Left cardiac atrium (tissue), 4 donors: ENCODE data around the gene TEX30. TPM values are rescaled to one million over a fixed set of nuclear protein-coding genes. Genes with fewer than 3 reads are reported as not detected.
"Not testable (repeated sequence)": the region's sequence is repeated elsewhere in the genome, so short reads cannot be mapped to it uniquely, and the experiment has no call there.

Source experiments
- ATAC-seq, 2 donors: fragments of 200-7000 bp; cut with Tn5 transposase; one replicate each; pipeline ENCODE4 v1.9.1; 2020; ENCODE audit warnings: mild to moderate bottlenecking in 2 of 2, moderate library complexity in 2 of 2
- DNase-seq: peaks from one replicate; pipeline ENCODE4 v3.0.0-alpha.2; 2020
- intact Hi-C, 2 donors: fragments of 100-400 bp; cut with DNase I; formaldehyde crosslinking; loops; one replicate each; pipeline versions ENCODE4 v1.14.1 to v1.15.1; 2022 to 2023
- total RNA-seq, 2 donors: library from RNA; stranded (reverse); fragmentation: NEBNext Ultra II Directional; extraction: Animal tissue kit (Norgen Biotek cat#: 25700); gene quantifications; one replicate each; pipeline ENCODE4 v1.2.1, GENCODE V29; 2021
- donor health status: DM: no; HTN: yes; CAD: no.
- donor health status: DM: no; HTN: yes; CAD: no; lungs with severe emphysema.
- donor health status: DM: yes; HTN: yes; CAD: no.
- donor health status: Dilated cardiomyopathy.

TEX30 gene
- total RNA-seq, 2 donors from 2014 or later = 9.1 to 9.2 TPM

GRCh38 chr13:102784483-102784882 lies 10.9 kb upstream of the TEX30 start:
- DNase-seq (no peak), ATAC-seq (peak; percentile 44 to 73)
- intact Hi-C loops = no loop called here

- no peak for DNase-seq
- no peak for ATAC-seq
- intact Hi-C loops = no loop called here
Measured at GRCh38 chr13:102781591-102781990, 8.0 kb upstream of the TEX30 start.

GRCh38 chr13:102780656-102781055 lies 7.1 kb upstream of the TEX30 start:
- ATAC-seq, DNase-seq, intact Hi-C loops: not testable (repeated sequence)

GRCh38 chr13:102779436-102780159 lies 6.0 kb upstream of the TEX30 start:
- ATAC-seq (no peak), DNase-seq (no peak)
- intact Hi-C loops = loop anchor here in 1 of 2 donors (10.0 kb wide), 1 partner anchor 65 kb away; the partner anchor contains the start of gene ERCC5

- DNase-seq = no peak
- ATAC-seq = no peak
- intact Hi-C loops = loop anchor here in 1 of 2 donors (10.0 kb wide), 1 partner anchor 67 kb away; the partner anchor contains the start of gene ERCC5
Measured at GRCh38 chr13:102777736-102778135, 4.2 kb upstream of the TEX30 start.

- intact Hi-C loops = loop anchor here in 1 of 2 donors (10.0 kb wide), 1 partner anchor 69 kb away; the partner anchor contains the start of gene ERCC5
- DNase-seq (no peak), ATAC-seq (no peak)
Measured at GRCh38 chr13:102776271-102776670, 2.7 kb upstream of the TEX30 start.

- intact Hi-C loops = loop anchor here in 1 of 2 donors (2.0 to 10.0 kb wide), 2 partner anchors 26 to 70 kb away; partner anchors contain the start of gene ERCC5
- ATAC-seq = no peak
- no peak for DNase-seq
Measured at GRCh38 chr13:102774591-102775520, 1.3 kb upstream of the TEX30 start.

GRCh38 chr13:102774214-102774568 lies 605 bp upstream of the TEX30 start:
- intact Hi-C loops = loop anchor here in 1 of 2 donors (2.0 to 10.0 kb wide), 2 partner anchors 27 to 71 kb away; partner anchors contain the start of gene ERCC5
- ATAC-seq (peak; percentile 11 to 17), DNase-seq (peak; percentile 38)

- ATAC-seq (no peak), DNase-seq (no peak)
- intact Hi-C loops = loop anchor here in 1 of 2 donors (10.0 kb wide), 1 partner anchor 73 kb away; the partner anchor contains the start of gene ERCC5
Measured at GRCh38 chr13:102772042-102772425, 1.6 kb downstream of the TEX30 start.

GRCh38 chr13:102771298-102772041 lies 2.1 kb downstream of the TEX30 start:
- DNase-seq = no peak
- intact Hi-C loops = loop anchor here in 1 of 2 donors (10.0 kb wide), 1 partner anchor 73 kb away; the partner anchor contains the start of gene ERCC5
- ATAC-seq = no peak

GRCh38 chr13:102770435-102770834 lies 3.2 kb downstream of the TEX30 start:
- intact Hi-C loops = loop anchor here in 1 of 2 donors (10.0 kb wide), 1 partner anchor 74 kb away; the partner anchor contains the start of gene ERCC5
- DNase-seq (no peak), ATAC-seq (no peak)

GRCh38 chr13:102769679-102770078 lies 3.9 kb downstream of the TEX30 start:
- ATAC-seq = no peak

GRCh38 chr13:102768909-102769308 lies 4.7 kb downstream of the TEX30 start:
- DNase-seq (no peak), ATAC-seq (no peak)
- intact Hi-C loops = no loop called here

More at GRCh38 chr13:102769679-102770078, 3.9 kb downstream of the TEX30 start:
- no peak for DNase-seq
- intact Hi-C loops = loop anchor here in 1 of 2 donors (10.0 kb wide), 1 partner anchor 75 kb away; the partner anchor contains the start of gene ERCC5

GRCh38 chr13:102763741-102764140 lies 9.8 kb downstream of the TEX30 start:
- DNase-seq (no peak), ATAC-seq (no peak)
- intact Hi-C loops = no loop called here

- DNase-seq (no peak), ATAC-seq (no peak)
- intact Hi-C loops = no loop called here
Measured at GRCh38 chr13:102761071-102761470, 12.5 kb downstream of the TEX30 start.

- DNase-seq (no peak), ATAC-seq (peak in 1 of 2 donors; percentile 73)
- intact Hi-C loops = no loop called here
Measured at GRCh38 chr13:102758842-102759241, 14.7 kb downstream of the TEX30 start.

GRCh38 chr13:102757006-102757405 lies 16.6 kb downstream of the TEX30 start:
- no peak for DNase-seq
- intact Hi-C loops = no loop called here
- no peak for ATAC-seq

- intact Hi-C loops = no loop called here
- DNase-seq (no peak), ATAC-seq (no peak)
Measured at GRCh38 chr13:102751886-102752285, 21.7 kb downstream of the TEX30 start.

- DNase-seq (no peak), ATAC-seq (no peak)
- intact Hi-C loops = no loop called here
Measured at GRCh38 chr13:102742506-102742905, 31.1 kb downstream of the TEX30 start.
